OCI-LY1 (cell line): ENCODE data around the gene GALNT18.

Source experiments
- H2AFZ ChIP-seq: fragments of 200-600 bp; sonication (generic), shearing (Covaris generic); 2 replicates; pipeline ENCODE4 v1.6.0; 2014; ENCODE audit warnings: antibody characterized with exemption, mild to moderate bottlenecking, low read length
- H3F3A ChIP-seq: fragments of 200-600 bp; sonication (generic), shearing (Covaris generic); 2 replicates; pipeline ENCODE4 v1.6.0; 2014; ENCODE audit warnings: mild to moderate bottlenecking, antibody characterized with exemption, low read length, moderate library complexity; ENCODE audit not compliant: insufficient read depth
- H3K27ac ChIP-seq: fragments of 200-600 bp; sonication (generic); 2 replicates; pipeline ENCODE4 v1.5.1; 2014; ENCODE audit warnings: low read length, mixed run types, mild to moderate bottlenecking, low read depth; ENCODE audit not compliant: poor library complexity, severe bottlenecking
- H3K27me3 ChIP-seq: fragments of 200-600 bp; sonication (generic); 2 replicates; pipeline ENCODE4 v1.6.0; 2014; ENCODE audit warnings: antibody characterized with exemption, mild to moderate bottlenecking, low read length, moderate library complexity; ENCODE audit not compliant: insufficient read depth
- H3K36me3 ChIP-seq: fragments of 200-600 bp; sonication (generic); 2 replicates; pipeline ENCODE4 v1.6.1; 2014; ENCODE audit warnings: mild to moderate bottlenecking, antibody characterized with exemption, low read length, moderate library complexity, mixed read lengths; ENCODE audit not compliant: insufficient read depth
- H3K4me1 ChIP-seq: fragments of 200-600 bp; sonication (generic); 2 replicates; pipeline ENCODE4 v1.5.1; 2014; ENCODE audit warnings: mild to moderate bottlenecking, low read length, moderate library complexity; ENCODE audit not compliant: insufficient read depth, severe bottlenecking
- H3K4me2 ChIP-seq: fragments of 200-600 bp; sonication (generic), shearing (Covaris generic); 2 replicates; pipeline ENCODE4 v1.6.1; 2014; ENCODE audit warnings: low read length
- H3K4me3 ChIP-seq: fragments of 200-600 bp; sonication (generic); 2 replicates; pipeline ENCODE4 v1.5.1; 2014; ENCODE audit warnings: low read length, low read depth, mild to moderate bottlenecking, mixed read lengths; ENCODE audit not compliant: poor library complexity, severe bottlenecking
- H3K79me2 ChIP-seq: fragments of 200-600 bp; shearing (Covaris generic); 2 replicates; pipeline ENCODE4 v1.6.1; 2016; ENCODE audit warnings: mixed run types, low read length, mixed read lengths; ENCODE audit not compliant: insufficient read depth
- H3K9ac ChIP-seq: fragments of 200-600 bp; sonication (generic), shearing (Covaris generic); 2 replicates; pipeline ENCODE4 v1.6.1; 2014; ENCODE audit warnings: mild to moderate bottlenecking, low read length, mixed read lengths
- H3K9me2 ChIP-seq: fragments of 200-600 bp; sonication (generic), shearing (Covaris generic); 2 replicates; pipeline ENCODE4 v1.6.1; 2014; ENCODE audit warnings: low read depth, mild to moderate bottlenecking, low read length, mixed read lengths
- H3K9me3 ChIP-seq: fragments of 200-600 bp; shearing (Covaris generic); 2 replicates; pipeline ENCODE4 v1.6.1; 2014; ENCODE audit warnings: low read length, mixed read lengths
- H4K20me1 ChIP-seq: fragments of 200-600 bp; sonication (generic), shearing (Covaris generic); 2 replicates; pipeline ENCODE4 v1.6.0; 2016; ENCODE audit warnings: mild to moderate bottlenecking, low read length; ENCODE audit not compliant: insufficient read depth
- EZH2 ChIP-seq: fragments of 200-600 bp; sonication (generic), shearing (Covaris generic); IDR thresholded peaks from 2 replicates; pipeline ENCODE4 v1.8.0; 2017; ENCODE audit warnings: borderline replicate concordance, mixed run types, mild to moderate bottlenecking, antibody characterized with exemption, low read length, moderate library complexity, mixed read lengths
- TF ChIP-seq, protein P1 (sequence below): fragments of 200-600 bp; sonication (generic), shearing (Covaris generic); IDR thresholded peaks from 2 replicates; pipeline ENCODE4 v1.5.1; 2017; ENCODE audit warnings: mild to moderate bottlenecking, antibody characterized with exemption, low read length, moderate library complexity, mixed read lengths

GALNT18 gene

GRCh38 chr11:11280826-11281225 is 341.0 kb downstream of the GALNT18 start:
- TF ChIP-seq, protein P1, sequence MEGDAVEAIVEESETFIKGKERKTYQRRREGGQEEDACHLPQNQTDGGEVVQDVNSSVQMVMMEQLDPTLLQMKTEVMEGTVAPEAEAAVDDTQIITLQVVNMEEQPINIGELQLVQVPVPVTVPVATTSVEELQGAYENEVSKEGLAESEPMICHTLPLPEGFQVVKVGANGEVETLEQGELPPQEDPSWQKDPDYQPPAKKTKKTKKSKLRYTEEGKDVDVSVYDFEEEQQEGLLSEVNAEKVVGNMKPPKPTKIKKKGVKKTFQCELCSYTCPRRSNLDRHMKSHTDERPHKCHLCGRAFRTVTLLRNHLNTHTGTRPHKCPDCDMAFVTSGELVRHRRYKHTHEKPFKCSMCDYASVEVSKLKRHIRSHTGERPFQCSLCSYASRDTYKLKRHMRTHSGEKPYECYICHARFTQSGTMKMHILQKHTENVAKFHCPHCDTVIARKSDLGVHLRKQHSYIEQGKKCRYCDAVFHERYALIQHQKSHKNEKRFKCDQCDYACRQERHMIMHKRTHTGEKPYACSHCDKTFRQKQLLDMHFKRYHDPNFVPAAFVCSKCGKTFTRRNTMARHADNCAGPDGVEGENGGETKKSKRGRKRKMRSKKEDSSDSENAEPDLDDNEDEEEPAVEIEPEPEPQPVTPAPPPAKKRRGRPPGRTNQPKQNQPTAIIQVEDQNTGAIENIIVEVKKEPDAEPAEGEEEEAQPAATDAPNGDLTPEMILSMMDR: no peak
- no peak for TF ChIP-seq EZH2
- Histone ChIP-seq H3K36me3 (no peaks in the 10 kb centered on the region), H3K4me2 (no peak overlapping the region), H3K27ac (no peak overlapping the region), H3K27me3 (no peaks in the 10 kb centered on the region), H4K20me1 (no peaks in the 10 kb centered on the region), H3K79me2 (no peaks in the 10 kb centered on the region), H3F3A (no peaks in the 10 kb centered on the region), H3K4me3 (no peak overlapping the region), H3K9me3 (no peaks in the 10 kb centered on the region), H2AFZ (no peak overlapping the region), H3K4me1 (no peaks in the 10 kb centered on the region), H3K9me2 (no peaks in the 10 kb centered on the region), H3K9ac (no peak overlapping the region)

- H3K27ac ChIP-seq: no peak overlapping the region
- no peak overlapping the region for H3K4me3 ChIP-seq
- no peaks in the 10 kb centered on the region for H3K4me1 ChIP-seq
- H3K27me3 ChIP-seq: no peaks in the 10 kb centered on the region
- no peaks in the 10 kb centered on the region for H3K9me2 ChIP-seq
- no peak overlapping the region for H3K4me2 ChIP-seq
- H3K36me3 ChIP-seq: no peaks in the 10 kb centered on the region
- H3K79me2 ChIP-seq: no peaks in the 10 kb centered on the region
- TF ChIP-seq, protein P1: no peak
- no peak for TF ChIP-seq EZH2
- no peaks in the 10 kb centered on the region for H3K9me3 ChIP-seq
- H3K9ac ChIP-seq: no peak overlapping the region
- H3F3A ChIP-seq: no peaks in the 10 kb centered on the region
- no peaks in the 10 kb centered on the region for H4K20me1 ChIP-seq
- no peak overlapping the region for H2AFZ ChIP-seq
Measured at GRCh38 chr11:11279956-11280689, 341.7 kb downstream of the GALNT18 start.

DNA sequence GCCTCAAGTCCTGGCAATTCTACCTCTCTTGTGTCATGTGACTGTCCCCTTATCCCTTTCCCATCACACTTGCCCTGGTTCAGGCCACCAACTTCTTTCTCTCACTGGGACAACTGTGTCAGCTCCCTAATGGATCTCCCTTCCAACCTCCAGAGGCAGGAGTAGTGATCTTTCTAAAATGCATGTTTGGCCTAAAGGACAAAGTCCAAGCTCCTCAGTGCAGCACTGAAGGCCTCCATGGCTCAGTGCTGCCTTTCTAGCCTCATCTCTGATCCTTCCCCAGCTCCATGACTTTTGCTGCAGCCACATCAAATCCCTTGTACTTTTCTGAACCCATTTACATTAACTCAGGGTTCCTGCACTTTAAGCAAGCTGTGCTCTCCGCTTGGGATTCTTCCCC is 349.6 kb downstream of the GALNT18 start:
- no peaks in the 10 kb centered on the region for H3K79me2 ChIP-seq
- no peak overlapping the region for H3K27ac ChIP-seq
- no peaks in the 10 kb centered on the region for H3K9me3 ChIP-seq
- TF ChIP-seq EZH2: no peak
- TF ChIP-seq, protein P1: no peak
- no peak overlapping the region for H2AFZ ChIP-seq
- no peaks in the 10 kb centered on the region for H3K27me3 ChIP-seq
- no peak overlapping the region for H3K9ac ChIP-seq
- no peaks in the 10 kb centered on the region for H3K36me3 ChIP-seq
- H3K4me2 ChIP-seq: no peak overlapping the region
- no peak overlapping the region for H3K4me3 ChIP-seq
- H4K20me1 ChIP-seq: no peaks in the 10 kb centered on the region
- H3F3A ChIP-seq: no peaks in the 10 kb centered on the region
- no peaks in the 10 kb centered on the region for H3K4me1 ChIP-seq
- no peaks in the 10 kb centered on the region for H3K9me2 ChIP-seq
